ENCODE measurements around the gene LMNTD1.
"Not testable (repeated sequence)": the region's sequence is repeated elsewhere in the genome, so short reads cannot be mapped to it uniquely, and the experiment has no call there.

LMNTD1 gene

DNA sequence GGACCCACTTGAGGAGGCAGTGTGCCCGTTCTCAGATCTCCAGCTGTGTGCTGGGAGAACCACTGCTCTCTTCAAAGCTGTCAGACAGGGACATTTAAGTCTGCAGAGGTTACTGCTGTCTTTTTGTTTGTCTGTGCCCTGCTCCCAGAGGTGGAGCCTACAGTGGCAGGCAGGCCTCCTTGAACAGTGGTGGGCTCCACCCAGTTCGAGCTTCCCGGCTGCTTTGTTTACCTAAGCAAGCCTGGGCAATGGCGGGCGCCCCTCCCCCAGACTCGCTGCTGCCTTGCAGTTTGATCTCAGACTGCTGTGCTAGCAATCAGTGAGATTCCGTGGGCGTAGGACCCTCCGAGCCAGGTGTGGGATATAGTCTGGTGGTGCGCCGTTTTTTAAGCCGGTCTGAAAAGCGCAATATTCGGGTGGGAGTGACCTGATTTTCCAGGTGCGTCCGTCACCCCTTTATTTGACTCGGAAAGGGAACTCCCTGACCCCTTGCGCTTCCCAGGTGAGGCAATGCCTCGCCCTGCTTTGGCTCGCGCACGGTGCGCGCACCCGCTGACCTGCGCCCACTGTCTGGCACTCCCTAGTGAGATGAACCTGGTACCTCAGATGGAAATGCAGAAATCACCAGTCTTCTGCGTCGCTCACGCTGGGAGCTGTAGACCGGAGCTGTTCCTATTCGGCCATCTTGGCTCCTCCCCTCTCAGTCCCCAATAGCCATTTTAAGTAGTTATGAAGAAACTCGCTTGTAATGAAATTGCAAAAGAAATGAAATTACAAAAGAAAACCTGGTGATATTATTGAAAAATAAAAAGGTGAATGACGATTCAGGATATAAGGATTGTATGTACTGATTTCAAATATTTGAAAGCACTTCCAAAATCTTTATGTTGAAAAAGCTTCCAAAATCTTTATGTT is 63.9 kb downstream of the LMNTD1 start:
- DNase-seq; H4K8ac ChIP-seq (ENCODE audit: low read depth, low read length); H3K4ac ChIP-seq (ENCODE audit: low read depth, low read length); H4K91ac ChIP-seq (ENCODE audit: low read depth, low read length); H2BK120ac ChIP-seq (ENCODE audit: insufficient read depth, low read length, poor library complexity); H3K27ac ChIP-seq (ENCODE audit: low read depth, low read length); H2AFZ ChIP-seq (ENCODE audit: insufficient read depth, low read length, poor library complexity); H3K14ac ChIP-seq (ENCODE audit: low read length); H2BK12ac ChIP-seq (ENCODE audit: low read length); H3K4me1 ChIP-seq (ENCODE audit: control insufficient read depth in 1 of 2, insufficient read depth in 2 of 2, low read length in 2 of 2); H3K79me2 ChIP-seq (ENCODE audit: control insufficient read depth, insufficient read depth, low read length, poor library complexity); H3K79me1 ChIP-seq (ENCODE audit: low read length); H3K36me3 ChIP-seq (ENCODE audit: control insufficient read depth in 1 of 2, insufficient read depth in 2 of 2, low read length in 2 of 2); H2AK5ac ChIP-seq (ENCODE audit: low read length); H3K9me3 ChIP-seq (ENCODE audit: insufficient read depth, low read depth, low read length); H3K18ac ChIP-seq (ENCODE audit: low read length); H3K9ac ChIP-seq (ENCODE audit: low read length); H3K23ac ChIP-seq (ENCODE audit: low read length); H3K4me3 ChIP-seq (ENCODE audit: low read depth, low read length); H3K4me2 ChIP-seq (ENCODE audit: low read length); H4K12ac ChIP-seq (ENCODE audit: low read depth, low read length); H2BK5ac ChIP-seq (ENCODE audit: low read depth, low read length, poor library complexity); H3K27me3 ChIP-seq (ENCODE audit: insufficient read depth, low read length): not testable (repeated sequence)
- no CpG with 5 or more reads among the region's 33 CpGs for WGBS (ENCODE audit: extremely low coverage, insufficient coverage, insufficient read length)

DNA sequence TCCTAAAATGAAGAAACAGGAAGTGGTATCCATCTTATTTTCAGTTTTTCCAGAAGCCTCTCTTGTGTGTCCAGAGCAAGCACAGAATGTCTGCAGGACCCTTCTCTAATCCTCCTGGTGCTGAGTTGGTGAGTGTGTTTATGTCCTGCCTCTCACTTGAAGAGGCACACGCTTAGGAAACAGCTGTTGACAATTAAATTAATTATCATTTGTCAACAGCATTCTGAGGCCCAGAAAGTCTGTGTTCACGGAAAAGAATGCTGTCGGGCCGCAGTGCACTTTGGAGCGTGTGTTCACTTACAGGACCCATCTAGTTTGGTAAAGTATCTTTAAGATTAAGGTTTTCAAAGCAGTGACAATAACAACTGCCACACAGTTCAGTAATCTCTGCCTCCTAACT is 70.5 kb downstream of the LMNTD1 start:
- Histone ChIP-seq H3K9me3 (ENCODE audit: insufficient read depth, low read depth, low read length) (no peaks in the 10 kb centered on the region), H4K8ac (ENCODE audit: low read depth, low read length) (no peak overlapping the region), H3K14ac (ENCODE audit: low read length) (no peak overlapping the region), H2BK120ac (ENCODE audit: insufficient read depth, low read length, poor library complexity) (no peak overlapping the region), H3K79me1 (ENCODE audit: low read length) (no peaks in the 10 kb centered on the region), H2BK12ac (ENCODE audit: low read length) (no peak overlapping the region), H3K4me1 (ENCODE audit: control insufficient read depth in 1 of 2, insufficient read depth in 2 of 2, low read length in 2 of 2) (peaks cover 0 to 3% of the 10 kb centered on the region in 2 experiments), H3K4me3 (ENCODE audit: low read depth, low read length) (no peak overlapping the region), H2AK5ac (ENCODE audit: low read length) (no peak overlapping the region), H4K91ac (ENCODE audit: low read depth, low read length) (no peak overlapping the region), H4K12ac (ENCODE audit: low read depth, low read length) (no peak overlapping the region), H3K4ac (ENCODE audit: low read depth, low read length) (no peak overlapping the region), H3K23ac (ENCODE audit: low read length) (no peak overlapping the region), H3K27ac (ENCODE audit: low read depth, low read length) (no peak overlapping the region), H3K18ac (ENCODE audit: low read length) (no peak overlapping the region), H3K9ac (ENCODE audit: low read length) (no peak overlapping the region), H3K27me3 (ENCODE audit: insufficient read depth, low read length) (no peaks in the 10 kb centered on the region), H3K79me2 (ENCODE audit: control insufficient read depth, insufficient read depth, low read length, poor library complexity) (no peaks in the 10 kb centered on the region), H2BK5ac (ENCODE audit: low read depth, low read length, poor library complexity) (no peak overlapping the region), H2AFZ (ENCODE audit: insufficient read depth, low read length, poor library complexity) (no peak overlapping the region), H3K4me2 (ENCODE audit: low read length) (no peak overlapping the region), H3K36me3 (ENCODE audit: control insufficient read depth in 1 of 2, insufficient read depth in 2 of 2, low read length in 2 of 2) (no peaks in the 10 kb centered on the region)
- peak; percentile 21 to 61 for DNase-seq
- WGBS (ENCODE audit: extremely low coverage, insufficient coverage, insufficient read length): no CpG with 5 or more reads among the region's 5 CpGs

DNA sequence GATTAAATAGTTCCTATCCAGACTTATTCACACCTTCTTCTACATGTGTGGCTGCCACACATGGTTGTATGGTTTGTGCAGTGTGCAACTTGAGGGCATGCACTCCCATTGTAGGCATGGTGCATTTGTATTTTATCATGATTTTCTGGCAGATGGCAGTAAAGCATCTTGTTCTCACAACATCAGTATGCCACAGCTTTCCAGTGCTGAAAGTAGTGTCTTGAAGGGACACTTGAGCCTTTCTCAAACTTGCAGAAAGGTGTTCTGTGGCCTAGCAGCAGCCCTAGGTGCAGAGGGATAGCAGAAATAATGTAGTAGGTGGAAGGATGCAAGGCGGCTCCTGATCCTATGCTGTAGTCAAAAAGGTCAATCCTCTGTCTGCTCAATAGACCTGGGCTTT is 72.9 kb downstream of the LMNTD1 start:
- Histone ChIP-seq H3K4me2 (ENCODE audit: low read length) (no peak overlapping the region), H2BK12ac (ENCODE audit: low read length) (no peak overlapping the region), H2BK120ac (ENCODE audit: insufficient read depth, low read length, poor library complexity) (no peak overlapping the region), H3K27me3 (ENCODE audit: insufficient read depth, low read length) (no peaks in the 10 kb centered on the region), H2AFZ (ENCODE audit: insufficient read depth, low read length, poor library complexity) (no peak overlapping the region), H2BK5ac (ENCODE audit: low read depth, low read length, poor library complexity) (no peak overlapping the region), H3K4me1 (ENCODE audit: control insufficient read depth in 1 of 2, insufficient read depth in 2 of 2, low read length in 2 of 2) (peaks cover 0 to 3% of the 10 kb centered on the region in 2 experiments), H3K23ac (ENCODE audit: low read length) (no peak overlapping the region), H3K4ac (ENCODE audit: low read depth, low read length) (no peak overlapping the region), H2AK5ac (ENCODE audit: low read length) (no peak overlapping the region), H3K9me3 (ENCODE audit: insufficient read depth, low read depth, low read length) (no peaks in the 10 kb centered on the region), H3K36me3 (ENCODE audit: control insufficient read depth in 1 of 2, insufficient read depth in 2 of 2, low read length in 2 of 2) (no peaks in the 10 kb centered on the region), H3K14ac (ENCODE audit: low read length) (no peak overlapping the region), H3K9ac (ENCODE audit: low read length) (no peak overlapping the region), H3K79me2 (ENCODE audit: control insufficient read depth, insufficient read depth, low read length, poor library complexity) (no peaks in the 10 kb centered on the region), H4K12ac (ENCODE audit: low read depth, low read length) (no peak overlapping the region), H3K27ac (ENCODE audit: low read depth, low read length) (no peak overlapping the region), H3K79me1 (ENCODE audit: low read length) (no peaks in the 10 kb centered on the region), H4K8ac (ENCODE audit: low read depth, low read length) (no peak overlapping the region), H3K4me3 (ENCODE audit: low read depth, low read length) (no peak overlapping the region), H4K91ac (ENCODE audit: low read depth, low read length) (no peak overlapping the region), H3K18ac (ENCODE audit: low read length) (no peak overlapping the region)
- WGBS (ENCODE audit: extremely low coverage, insufficient coverage, insufficient read length): no CpG with 5 or more reads among the region's 1 CpG
- DNase-seq: no peak

DNA sequence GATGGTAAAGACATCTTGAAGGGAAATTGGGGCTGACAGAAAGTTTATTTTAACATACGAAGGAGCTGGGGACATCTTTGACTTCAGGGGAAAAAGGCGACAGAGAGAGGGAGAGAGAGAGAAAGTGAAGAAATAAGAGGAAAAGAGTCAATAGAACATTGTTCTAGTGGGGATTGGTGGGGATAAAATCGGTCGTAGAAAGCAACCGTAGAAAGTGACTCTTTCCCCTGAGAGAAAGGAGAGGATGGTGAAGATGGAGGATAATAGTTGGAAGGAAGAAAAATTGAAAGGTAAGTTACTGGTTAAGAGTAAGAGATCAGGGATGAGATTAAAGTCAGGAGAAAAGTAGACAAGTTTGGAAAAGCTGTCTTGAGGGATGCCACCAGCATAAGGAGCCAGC is 75.9 kb downstream of the LMNTD1 start:
- Histone ChIP-seq H4K91ac (ENCODE audit: low read depth, low read length) (no peak overlapping the region), H3K4ac (ENCODE audit: low read depth, low read length) (no peak overlapping the region), H3K14ac (ENCODE audit: low read length) (no peak overlapping the region), H3K79me1 (ENCODE audit: low read length) (no peaks in the 10 kb centered on the region), H2AK5ac (ENCODE audit: low read length) (no peak overlapping the region), H3K79me2 (ENCODE audit: control insufficient read depth, insufficient read depth, low read length, poor library complexity) (no peaks in the 10 kb centered on the region), H3K9me3 (ENCODE audit: insufficient read depth, low read depth, low read length) (no peaks in the 10 kb centered on the region), H3K23ac (ENCODE audit: low read length) (no peak overlapping the region), H3K4me2 (ENCODE audit: low read length) (no peak overlapping the region), H2BK5ac (ENCODE audit: low read depth, low read length, poor library complexity) (no peak overlapping the region), H3K27ac (ENCODE audit: low read depth, low read length) (no peak overlapping the region), H3K36me3 (ENCODE audit: control insufficient read depth in 1 of 2, insufficient read depth in 2 of 2, low read length in 2 of 2) (no peaks in the 10 kb centered on the region), H3K27me3 (ENCODE audit: insufficient read depth, low read length) (no peaks in the 10 kb centered on the region), H3K9ac (ENCODE audit: low read length) (no peak overlapping the region), H4K12ac (ENCODE audit: low read depth, low read length) (no peak overlapping the region), H2BK120ac (ENCODE audit: insufficient read depth, low read length, poor library complexity) (no peak overlapping the region), H3K18ac (ENCODE audit: low read length) (no peak overlapping the region), H3K4me3 (ENCODE audit: low read depth, low read length) (no peak overlapping the region), H2AFZ (ENCODE audit: insufficient read depth, low read length, poor library complexity) (no peak overlapping the region), H2BK12ac (ENCODE audit: low read length) (no peak overlapping the region), H4K8ac (ENCODE audit: low read depth, low read length) (no peak overlapping the region), H3K4me1 (ENCODE audit: control insufficient read depth in 1 of 2, insufficient read depth in 2 of 2, low read length in 2 of 2) (no peaks in the 10 kb centered on the region)
- DNase-seq: no peak
- no CpG with 5 or more reads among the region's 5 CpGs for WGBS (ENCODE audit: extremely low coverage, insufficient coverage, insufficient read length)

All from trophoblast cell (in vitro differentiated cells and primary cell).